Measurements from ENCODE around the gene FZD2.
A peak's percentile ranks its signal among the peaks of the same experiment; 100 is the strongest.

The FZD2 gene

GRCh38 chr17:44604116-44604761 lies 47.0 kb downstream of the FZD2 start:
- in situ Hi-C loops (cut with HindIII; ENCODE audit: low pct_ligation_motif_present, low sequenced_read_pairs) = no loop called here
- TF ChIP-seq CTCF (IDR thresholded peaks at IDR 0.05; ENCODE audit: low read depth, low read length, missing control alignments) = no peak
- no peak for DNase-seq
- Histone ChIP-seq H3K4me3 (ENCODE audit: low read depth, low read length) (no peak overlapping the region), H3K36me3 (replicated peaks) (no peaks in the 10 kb centered on the region), H3K27ac (no peak overlapping the region), H3K27me3 (replicated peaks) (no peaks in the 10 kb centered on the region)

GRCh38 chr17:44604768-44605485 lies 47.6 kb downstream of the FZD2 start:
- DNase-seq = no peak
- Histone ChIP-seq H3K27me3 (replicated peaks) (no peaks in the 10 kb centered on the region), H3K27ac (no peak overlapping the region), H3K4me3 (ENCODE audit: low read depth, low read length) (no peak overlapping the region), H3K36me3 (replicated peaks) (no peaks in the 10 kb centered on the region)
- in situ Hi-C loops (cut with HindIII; ENCODE audit: low pct_ligation_motif_present, low sequenced_read_pairs) = no loop called here
- TF ChIP-seq CTCF (IDR thresholded peaks at IDR 0.05; ENCODE audit: low read depth, low read length, missing control alignments) = no peak

GRCh38 chr17:44606658-44607057 lies 49.4 kb downstream of the FZD2 start:
- no peak for TF ChIP-seq CTCF (IDR thresholded peaks at IDR 0.05; ENCODE audit: low read depth, low read length, missing control alignments)
- in situ Hi-C loops (cut with HindIII; ENCODE audit: low pct_ligation_motif_present, low sequenced_read_pairs) = no loop called here

GRCh38 chr17:44607836-44608690 lies 50.8 kb downstream of the FZD2 start:
- no peak for TF ChIP-seq CTCF (IDR thresholded peaks at IDR 0.05; ENCODE audit: low read depth, low read length, missing control alignments)
- in situ Hi-C loops (cut with HindIII; ENCODE audit: low pct_ligation_motif_present, low sequenced_read_pairs) = no loop called here

More at GRCh38 chr17:44606658-44607057, 49.4 kb downstream of the FZD2 start:
- Histone ChIP-seq H3K27ac (no peak overlapping the region), H3K36me3 (replicated peaks) (no peaks in the 10 kb centered on the region), H3K4me3 (ENCODE audit: low read depth, low read length) (no peak overlapping the region), H3K27me3 (replicated peaks) (no peaks in the 10 kb centered on the region)
- no peak for DNase-seq

GRCh38 chr17:44608727-44609435 lies 51.6 kb downstream of the FZD2 start:
- TF ChIP-seq CTCF (IDR thresholded peaks at IDR 0.05; ENCODE audit: low read depth, low read length, missing control alignments) = no peak
- no peaks in the 10 kb centered on the region for H3K27me3 ChIP-seq (replicated peaks)
- in situ Hi-C loops (cut with HindIII; ENCODE audit: low pct_ligation_motif_present, low sequenced_read_pairs) = no loop called here

More at GRCh38 chr17:44607836-44608690, 50.8 kb downstream of the FZD2 start:
- Histone ChIP-seq H3K36me3 (replicated peaks) (no peaks in the 10 kb centered on the region), H3K27ac (no peak overlapping the region), H3K4me3 (ENCODE audit: low read depth, low read length) (no peak overlapping the region), H3K27me3 (replicated peaks) (no peaks in the 10 kb centered on the region)
- DNase-seq = peak; percentile 32

More at GRCh38 chr17:44608727-44609435, 51.6 kb downstream of the FZD2 start:
- no peak overlapping the region for H3K4me3 ChIP-seq (ENCODE audit: low read depth, low read length)
- H3K36me3 ChIP-seq (replicated peaks) = no peaks in the 10 kb centered on the region
- H3K27ac ChIP-seq = no peak overlapping the region
- no peak for DNase-seq
